Peyer's patch (tissue), 4 donors: Measurements from ENCODE around the gene NSMF.

Experiments
- POLR2A ChIP-seq, 2 donors: fragments of 450-650 bp; IDR thresholded peaks; one replicate each; pipeline ENCODE4 v1.5.1; 2017; ENCODE audit warnings: antibody characterized with exemption in 2 of 2, mild to moderate bottlenecking in 2 of 2, moderate library complexity in 2 of 2
- TF ChIP-seq, protein P1 (sequence below), 6 experiments: fragments of 450-650 bp in 4 of 6; fragments of 200-600 bp in 2 of 6; sonication (generic) in 1 of 6; IDR thresholded peaks; one replicate each; pipeline ENCODE4 v1.5.1; 2017 to 2019; ENCODE audit warnings: antibody characterized with exemption in 6 of 6, mild to moderate bottlenecking in 3 of 6, moderate library complexity in 1 of 6

DNA sequence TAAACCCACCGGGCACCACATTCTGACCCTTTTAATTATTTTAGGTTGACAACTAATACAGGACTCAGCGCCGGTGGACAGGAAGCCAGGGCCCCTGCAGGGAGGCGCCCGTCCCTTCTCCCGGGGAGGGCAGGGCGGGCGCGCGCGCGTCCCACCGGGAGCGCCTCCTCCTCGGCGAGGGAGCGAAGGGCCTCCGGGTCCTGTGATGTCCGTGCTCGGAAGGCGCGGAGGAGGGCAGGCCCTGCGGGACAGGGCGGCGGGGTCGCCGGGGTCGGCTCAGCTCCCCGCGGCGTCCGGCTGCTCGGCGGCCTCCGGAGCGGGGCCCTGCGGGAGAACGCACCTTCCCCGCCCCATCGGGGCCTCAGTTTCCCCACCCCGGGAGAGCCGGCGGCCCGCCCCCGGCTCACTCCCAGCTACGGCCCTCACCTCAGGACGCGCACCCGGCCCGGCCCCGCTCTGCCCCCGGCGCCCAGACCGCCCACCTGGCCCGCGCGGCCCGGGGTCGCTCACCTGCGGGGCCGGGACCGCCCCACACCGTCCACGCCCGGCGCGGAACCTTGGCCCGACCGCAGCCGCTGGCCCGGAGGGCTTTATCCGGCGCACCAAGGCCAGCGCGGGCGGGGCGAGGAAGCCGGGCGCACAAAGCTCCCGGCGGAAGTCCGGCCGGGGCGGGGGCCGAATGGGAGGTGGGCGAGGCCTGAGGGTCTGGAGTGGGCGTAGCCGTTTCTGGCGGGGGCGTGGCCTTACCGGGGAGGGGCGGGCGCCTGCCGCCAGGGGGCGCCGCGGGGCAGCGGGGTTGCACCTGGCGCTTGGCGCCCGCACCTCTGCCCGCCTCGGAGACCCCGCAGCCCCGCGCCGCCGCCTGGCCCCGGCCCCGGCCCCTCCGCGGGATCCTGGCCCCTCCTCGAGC is 36.3 kb downstream of the NSMF start, which contains the start of the genes EXD3 and NOXA1:
- TF ChIP-seq, protein P1, sequence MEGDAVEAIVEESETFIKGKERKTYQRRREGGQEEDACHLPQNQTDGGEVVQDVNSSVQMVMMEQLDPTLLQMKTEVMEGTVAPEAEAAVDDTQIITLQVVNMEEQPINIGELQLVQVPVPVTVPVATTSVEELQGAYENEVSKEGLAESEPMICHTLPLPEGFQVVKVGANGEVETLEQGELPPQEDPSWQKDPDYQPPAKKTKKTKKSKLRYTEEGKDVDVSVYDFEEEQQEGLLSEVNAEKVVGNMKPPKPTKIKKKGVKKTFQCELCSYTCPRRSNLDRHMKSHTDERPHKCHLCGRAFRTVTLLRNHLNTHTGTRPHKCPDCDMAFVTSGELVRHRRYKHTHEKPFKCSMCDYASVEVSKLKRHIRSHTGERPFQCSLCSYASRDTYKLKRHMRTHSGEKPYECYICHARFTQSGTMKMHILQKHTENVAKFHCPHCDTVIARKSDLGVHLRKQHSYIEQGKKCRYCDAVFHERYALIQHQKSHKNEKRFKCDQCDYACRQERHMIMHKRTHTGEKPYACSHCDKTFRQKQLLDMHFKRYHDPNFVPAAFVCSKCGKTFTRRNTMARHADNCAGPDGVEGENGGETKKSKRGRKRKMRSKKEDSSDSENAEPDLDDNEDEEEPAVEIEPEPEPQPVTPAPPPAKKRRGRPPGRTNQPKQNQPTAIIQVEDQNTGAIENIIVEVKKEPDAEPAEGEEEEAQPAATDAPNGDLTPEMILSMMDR (IDR thresholded peaks at IDR 0.05): peak; percentile 74 to 93 (median 90)
- peak; percentile 51 to 55 for TF ChIP-seq POLR2A (IDR thresholded peaks at IDR 0.05)
